ENCODE results near the gene C21orf58.

The C21orf58 gene

DNA sequence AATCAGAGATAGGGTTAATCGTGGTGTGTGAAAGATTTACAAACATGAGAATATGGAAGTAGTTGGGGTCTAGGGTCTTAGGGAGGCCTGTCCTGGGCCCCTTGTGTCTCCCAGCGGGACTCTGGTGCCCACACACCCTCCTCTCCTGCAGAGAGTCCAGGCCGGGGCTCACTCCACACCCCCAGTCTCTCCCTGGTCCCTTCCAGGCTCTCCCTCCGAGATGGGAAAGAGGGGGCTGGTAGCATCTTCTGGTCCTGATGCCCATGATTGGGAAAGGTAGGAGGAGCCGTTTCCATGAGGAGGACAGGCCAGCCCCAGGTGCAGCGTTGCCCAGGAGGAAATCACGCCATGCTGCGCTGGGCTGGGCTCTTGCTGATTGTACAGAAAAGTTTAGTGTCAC, 26.9 kb upstream of the C21orf58 start:
- Histone ChIP-seq H3K9me3 (ENCODE audit: control insufficient read depth, low read length) (no peaks in the 10 kb centered on the region), H3K9ac (no peak overlapping the region), H3K27me3 (ENCODE audit: control insufficient read depth, insufficient read depth, low read length) (no peaks in the 10 kb centered on the region), H3K4me2 (ENCODE audit: low read length) (no peak overlapping the region), H3K4me3 (ENCODE audit: low read depth, low read length) (no peak overlapping the region), H2AFZ (no peak overlapping the region), H3K4me1 (no peaks in the 10 kb centered on the region), H3K27ac (no peak overlapping the region), H3K79me2 (no peaks in the 10 kb centered on the region), H3K36me3 (ENCODE audit: control insufficient read depth, insufficient read depth, low read length) (no peaks in the 10 kb centered on the region)
- TF ChIP-seq, protein P1, sequence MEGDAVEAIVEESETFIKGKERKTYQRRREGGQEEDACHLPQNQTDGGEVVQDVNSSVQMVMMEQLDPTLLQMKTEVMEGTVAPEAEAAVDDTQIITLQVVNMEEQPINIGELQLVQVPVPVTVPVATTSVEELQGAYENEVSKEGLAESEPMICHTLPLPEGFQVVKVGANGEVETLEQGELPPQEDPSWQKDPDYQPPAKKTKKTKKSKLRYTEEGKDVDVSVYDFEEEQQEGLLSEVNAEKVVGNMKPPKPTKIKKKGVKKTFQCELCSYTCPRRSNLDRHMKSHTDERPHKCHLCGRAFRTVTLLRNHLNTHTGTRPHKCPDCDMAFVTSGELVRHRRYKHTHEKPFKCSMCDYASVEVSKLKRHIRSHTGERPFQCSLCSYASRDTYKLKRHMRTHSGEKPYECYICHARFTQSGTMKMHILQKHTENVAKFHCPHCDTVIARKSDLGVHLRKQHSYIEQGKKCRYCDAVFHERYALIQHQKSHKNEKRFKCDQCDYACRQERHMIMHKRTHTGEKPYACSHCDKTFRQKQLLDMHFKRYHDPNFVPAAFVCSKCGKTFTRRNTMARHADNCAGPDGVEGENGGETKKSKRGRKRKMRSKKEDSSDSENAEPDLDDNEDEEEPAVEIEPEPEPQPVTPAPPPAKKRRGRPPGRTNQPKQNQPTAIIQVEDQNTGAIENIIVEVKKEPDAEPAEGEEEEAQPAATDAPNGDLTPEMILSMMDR (IDR thresholded peaks at IDR 0.05), result no peak

DNA sequence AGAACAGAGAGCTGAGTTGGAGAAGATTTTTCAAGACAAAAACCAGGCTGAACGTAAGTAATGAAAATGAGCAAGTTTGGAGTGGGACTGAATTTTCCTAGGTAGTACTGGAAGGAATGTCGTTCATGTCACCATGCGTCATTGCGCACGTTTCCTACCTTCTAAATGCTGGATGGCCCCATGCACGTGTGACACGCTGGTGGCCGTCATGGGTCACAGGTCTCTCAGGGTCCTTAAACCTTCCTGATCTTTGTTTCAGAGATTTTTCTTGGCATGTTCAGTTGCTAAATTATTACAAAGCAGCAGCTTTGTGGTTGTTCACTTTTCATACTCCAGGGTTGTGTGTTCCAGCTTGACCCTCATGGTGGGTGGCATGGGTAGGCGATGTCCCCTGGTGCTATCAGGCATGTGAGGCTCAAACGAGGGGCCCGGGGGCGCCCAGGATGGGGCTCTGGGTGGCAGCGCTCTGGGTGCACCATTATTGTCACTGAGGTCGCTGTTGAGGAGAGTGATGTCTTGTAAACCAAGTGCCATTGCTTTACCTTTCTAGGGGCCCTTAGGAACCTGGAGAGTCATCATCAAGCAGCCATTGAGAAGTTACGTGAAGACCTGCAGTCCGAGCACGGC, 25.6 kb upstream of the C21orf58 start:
- Histone ChIP-seq H3K9ac (no peak overlapping the region), H3K36me3 (ENCODE audit: control insufficient read depth, insufficient read depth, low read length) (no peaks in the 10 kb centered on the region)
- TF ChIP-seq, protein P1 (IDR thresholded peaks at IDR 0.05), result no peak

DNA sequence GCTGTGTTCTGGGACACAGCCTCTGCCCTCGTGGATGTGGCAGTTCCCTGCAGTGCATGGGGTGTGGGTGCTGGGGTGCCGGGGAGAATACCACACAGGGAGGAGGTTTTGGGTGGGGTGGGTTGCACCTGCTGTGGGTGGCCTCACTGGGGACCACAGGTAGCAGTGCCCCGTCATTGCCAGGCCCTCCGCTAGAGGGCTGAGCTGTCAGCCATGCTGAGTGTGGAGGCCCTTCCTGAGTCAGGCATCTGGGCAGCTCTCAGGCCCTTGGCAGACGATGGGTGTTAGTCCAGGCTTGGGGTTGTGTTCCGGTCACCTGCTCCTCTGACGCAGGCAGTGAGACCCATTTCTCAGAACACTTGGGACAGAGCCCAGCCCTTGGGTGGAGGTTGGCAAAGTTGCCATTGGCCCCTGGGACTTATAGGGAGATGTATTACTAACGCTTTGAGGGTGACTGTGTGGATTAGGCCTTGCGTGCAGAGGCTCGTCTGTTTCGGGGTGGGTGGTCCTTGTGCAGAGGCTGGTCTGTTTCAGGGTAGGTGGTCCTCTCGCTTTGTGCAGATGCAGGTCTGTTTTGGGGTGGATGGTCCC, 24.2 kb upstream of the C21orf58 start:
- TF ChIP-seq, protein P1 (IDR thresholded peaks at IDR 0.05), result no peak
- Histone ChIP-seq H3K4me2 (ENCODE audit: low read length) (no peak overlapping the region), H3K36me3 (ENCODE audit: control insufficient read depth, insufficient read depth, low read length) (no peaks in the 10 kb centered on the region), H3K79me2 (no peaks in the 10 kb centered on the region), H3K27me3 (ENCODE audit: control insufficient read depth, insufficient read depth, low read length) (no peaks in the 10 kb centered on the region), H3K9me3 (ENCODE audit: control insufficient read depth, low read length) (no peaks in the 10 kb centered on the region), H3K9ac (no peak overlapping the region), H3K4me1 (no peaks in the 10 kb centered on the region), H3K27ac (no peak overlapping the region), H3K4me3 (ENCODE audit: low read depth, low read length) (no peak overlapping the region), H2AFZ (no peak overlapping the region)

More for the DNA sequence above, 25.6 kb upstream of the C21orf58 start:
- H3K79me2 ChIP-seq, result no peaks in the 10 kb centered on the region
- H3K4me3 ChIP-seq (ENCODE audit: low read depth, low read length), result no peak overlapping the region
- H3K27ac ChIP-seq, result no peak overlapping the region
- no peak overlapping the region for H2AFZ ChIP-seq
- no peaks in the 10 kb centered on the region for H3K9me3 ChIP-seq (ENCODE audit: control insufficient read depth, low read length)
- no peaks in the 10 kb centered on the region for H3K27me3 ChIP-seq (ENCODE audit: control insufficient read depth, insufficient read depth, low read length)
- H3K4me2 ChIP-seq (ENCODE audit: low read length), result no peak overlapping the region
- H3K4me1 ChIP-seq, result no peaks in the 10 kb centered on the region

DNA sequence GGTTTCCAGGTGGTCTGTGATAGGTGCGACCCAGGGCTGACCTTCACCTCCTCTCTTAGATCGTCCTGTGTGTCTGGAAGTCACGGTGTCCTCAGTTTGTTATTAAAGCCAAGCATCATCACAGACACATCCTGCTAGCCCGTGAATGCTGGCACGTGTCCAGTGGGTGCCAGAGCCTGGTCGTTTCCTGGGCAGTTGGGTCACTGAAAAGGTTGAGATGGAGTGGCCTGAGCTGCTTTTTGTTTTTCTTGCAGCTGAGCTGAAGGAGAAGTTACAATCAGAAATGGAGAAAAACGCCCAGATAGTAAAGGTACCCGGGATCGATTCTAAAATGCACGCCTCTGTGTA, 23.5 kb upstream of the C21orf58 start:
- no peak overlapping the region for H3K4me2 ChIP-seq (ENCODE audit: low read length)
- TF ChIP-seq, protein P1 (IDR thresholded peaks at IDR 0.05), result no peak
- H3K4me1 ChIP-seq, result no peaks in the 10 kb centered on the region
- no peak overlapping the region for H2AFZ ChIP-seq
- no peaks in the 10 kb centered on the region for H3K9me3 ChIP-seq (ENCODE audit: control insufficient read depth, low read length)
- no peaks in the 10 kb centered on the region for H3K36me3 ChIP-seq (ENCODE audit: control insufficient read depth, insufficient read depth, low read length)
- H3K79me2 ChIP-seq, result no peaks in the 10 kb centered on the region
- no peak overlapping the region for H3K27ac ChIP-seq
- no peak overlapping the region for H3K9ac ChIP-seq
- H3K4me3 ChIP-seq (ENCODE audit: low read depth, low read length), result no peak overlapping the region
- no peaks in the 10 kb centered on the region for H3K27me3 ChIP-seq (ENCODE audit: control insufficient read depth, insufficient read depth, low read length)

Data from parathyroid adenoma (tissue), 2 donors.